ENCODE results near the gene PCDH11Y.
"Not testable (repeated sequence)": the region's sequence is repeated elsewhere in the genome, so short reads cannot be mapped to it uniquely, and the experiment has no call there.

Gene PCDH11Y

DNA sequence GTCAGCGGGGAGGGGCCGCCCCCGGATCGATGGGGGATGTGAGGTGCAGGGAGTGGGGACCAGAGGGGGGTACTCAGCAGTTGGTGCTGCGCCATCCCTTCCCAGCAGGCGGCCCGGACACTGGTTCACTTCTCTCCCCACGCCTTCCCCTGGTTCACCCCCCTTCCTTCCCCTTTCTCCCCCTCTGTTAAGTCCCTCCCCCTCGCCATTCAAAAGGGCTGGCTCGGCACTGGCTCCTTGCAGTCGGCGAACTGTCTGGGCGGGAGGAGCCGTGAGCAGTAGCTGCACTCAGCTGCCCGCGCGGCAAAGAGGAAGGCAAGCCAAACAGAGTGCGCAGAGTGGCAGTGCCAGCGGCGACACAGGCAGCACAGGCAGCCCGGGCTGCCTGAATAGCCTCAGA lies at the start of gene PCDH11Y:
TSS of gene PCDH11Y (plus strand) at position 240 of the 400 bp plus-strand sequence. CDS start 56,804 bp downstream, outside the sequence.
- peak; percentile 2 for DNase-seq

DNA sequence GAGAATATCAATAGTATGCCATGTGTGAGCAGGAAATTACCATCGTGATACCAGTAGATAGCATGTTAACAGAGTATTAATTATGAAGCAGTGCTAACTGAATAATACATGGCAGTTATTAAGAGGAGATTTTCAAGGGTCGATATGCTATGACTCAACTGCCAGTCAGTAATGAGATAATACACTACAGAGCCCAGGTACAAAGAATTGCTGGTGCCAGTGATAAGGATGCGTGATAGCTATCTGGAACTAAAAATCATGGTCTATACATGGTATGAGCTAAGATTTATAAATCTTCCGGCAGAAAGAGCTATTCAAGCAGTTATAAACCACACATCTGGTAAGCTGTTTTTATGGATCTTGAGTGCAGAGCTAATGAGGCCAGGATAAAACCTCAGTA lies 32.2 kb upstream of the PCDH11Y start:
- DNase-seq: not testable (repeated sequence)

- DNase-seq: not testable (repeated sequence)
Measured at GRCh38 chrY:4991743-4992400, 8.2 kb upstream of the PCDH11Y start.

DNA sequence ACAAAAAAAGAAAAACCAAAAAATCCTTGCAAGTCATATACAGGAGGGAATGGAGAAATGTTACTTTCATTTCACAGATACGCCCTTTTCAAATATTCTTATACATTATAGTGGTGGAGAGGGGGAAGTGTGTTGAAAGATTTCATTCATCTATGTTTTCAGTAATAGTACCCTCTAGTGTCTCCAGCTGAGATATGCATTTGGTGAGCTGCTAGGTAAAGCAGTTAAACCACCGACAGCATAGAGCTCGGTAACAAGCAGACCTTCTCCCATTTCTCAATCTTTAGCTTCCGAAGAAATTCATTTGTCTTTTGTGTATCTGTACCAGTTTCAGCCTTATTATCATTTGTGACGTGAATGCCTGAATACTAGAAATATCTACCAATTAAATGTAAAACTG lies 5.2 kb upstream of the PCDH11Y start:
- not testable (repeated sequence) for DNase-seq

- not testable (repeated sequence) for DNase-seq
Measured at GRCh38 chrY:5002476-5003184, 2.5 kb downstream of the PCDH11Y start.

GRCh38 chrY:5038972-5039523 lies 39.0 kb downstream of the PCDH11Y start:
- not testable (repeated sequence) for DNase-seq

GRCh38 chrY:5083017-5083416 lies 82.9 kb downstream of the PCDH11Y start:
- DNase-seq: not testable (repeated sequence)

DNA sequence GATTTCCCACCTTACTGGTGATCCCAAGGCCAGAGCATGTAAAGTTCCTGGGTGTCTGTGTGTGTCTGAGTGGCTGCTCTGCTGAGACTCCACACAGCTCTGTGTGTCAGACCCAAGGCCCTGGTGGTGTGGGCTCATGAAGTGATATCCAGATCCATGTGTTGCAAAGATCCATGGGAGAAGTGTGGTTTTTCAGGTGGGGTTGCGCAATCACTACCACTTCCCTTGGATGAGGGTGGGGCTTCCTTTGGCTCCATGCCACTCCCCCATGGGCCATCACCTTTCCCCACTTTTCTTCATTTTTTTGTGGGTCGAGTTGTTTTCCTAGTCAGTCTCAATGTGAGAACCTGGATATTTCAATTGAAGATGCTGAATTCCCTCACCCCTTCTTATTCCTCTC lies 182.9 kb downstream of the PCDH11Y start:
- not testable (repeated sequence) for DNase-seq

- not testable (repeated sequence) for DNase-seq
Measured at GRCh38 chrY:5215116-5215515, 215.0 kb downstream of the PCDH11Y start.

- DNase-seq: not testable (repeated sequence)
Measured at GRCh38 chrY:5324931-5325330, 324.8 kb downstream of the PCDH11Y start.

DNA sequence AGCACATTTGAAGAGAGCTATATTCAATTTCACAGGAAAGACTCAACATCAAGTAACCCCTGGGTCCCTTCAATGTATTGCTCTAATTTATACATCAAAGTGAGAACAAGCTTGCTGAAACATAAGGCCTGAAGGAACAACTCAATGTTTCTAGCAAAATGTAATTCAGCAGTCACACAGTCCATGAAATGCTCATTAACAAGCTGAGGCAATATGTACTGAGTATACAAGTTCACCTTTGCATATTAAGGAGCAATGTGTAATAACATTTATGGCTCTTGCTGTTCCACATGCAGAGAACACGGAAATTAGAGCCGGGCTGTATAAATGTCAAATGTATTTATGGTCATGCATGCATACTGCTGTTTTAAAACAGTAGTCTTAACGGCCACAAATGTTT lies 342.1 kb downstream of the PCDH11Y start:
- not testable (repeated sequence) for DNase-seq

GRCh38 chrY:5543705-5544104 lies 543.6 kb downstream of the PCDH11Y start:
- DNase-seq: not testable (repeated sequence)

GRCh38 chrY:5638589-5638988 lies 638.5 kb downstream of the PCDH11Y start:
- not testable (repeated sequence) for DNase-seq

DNA sequence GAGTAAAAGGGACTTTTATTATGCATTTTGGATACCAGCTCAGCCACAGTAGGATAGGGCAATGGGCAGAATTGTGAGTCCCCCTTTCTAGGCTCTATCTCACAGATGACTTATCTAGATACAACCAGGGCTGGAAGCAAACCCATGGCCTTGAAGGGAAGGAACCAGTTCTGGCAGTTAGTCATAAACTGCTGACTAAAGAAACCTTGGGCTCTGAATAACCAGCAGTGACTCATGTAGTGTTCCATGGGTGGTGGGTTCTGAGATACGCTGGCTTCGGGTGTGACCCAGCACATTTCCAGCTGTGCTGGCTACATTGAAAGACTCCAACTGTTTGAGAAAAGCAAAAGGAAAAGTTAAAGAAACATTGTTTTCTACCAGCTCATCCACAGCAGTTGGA lies 679.2 kb downstream of the PCDH11Y start:
- not testable (repeated sequence) for DNase-seq

DNA sequence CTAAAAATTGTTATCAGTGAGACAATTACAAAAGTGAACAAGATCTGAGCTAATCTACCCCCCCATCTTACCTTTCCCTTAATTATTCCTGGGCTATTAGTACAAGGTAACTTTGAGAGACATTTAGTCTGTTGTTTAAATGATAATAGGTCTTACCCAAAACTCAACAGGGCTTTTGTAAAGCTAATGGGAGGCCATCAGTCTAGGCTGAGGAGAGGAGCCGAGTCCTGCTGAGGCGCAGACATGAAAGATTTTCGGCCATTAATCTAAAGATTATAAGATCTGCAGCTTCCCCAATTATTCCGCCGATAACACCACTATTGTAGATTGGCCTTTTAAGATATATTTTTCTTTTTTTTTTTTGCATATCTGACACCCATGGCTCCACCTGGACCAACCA lies 708.6 kb downstream of the PCDH11Y start:
- not testable (repeated sequence) for DNase-seq

DNA sequence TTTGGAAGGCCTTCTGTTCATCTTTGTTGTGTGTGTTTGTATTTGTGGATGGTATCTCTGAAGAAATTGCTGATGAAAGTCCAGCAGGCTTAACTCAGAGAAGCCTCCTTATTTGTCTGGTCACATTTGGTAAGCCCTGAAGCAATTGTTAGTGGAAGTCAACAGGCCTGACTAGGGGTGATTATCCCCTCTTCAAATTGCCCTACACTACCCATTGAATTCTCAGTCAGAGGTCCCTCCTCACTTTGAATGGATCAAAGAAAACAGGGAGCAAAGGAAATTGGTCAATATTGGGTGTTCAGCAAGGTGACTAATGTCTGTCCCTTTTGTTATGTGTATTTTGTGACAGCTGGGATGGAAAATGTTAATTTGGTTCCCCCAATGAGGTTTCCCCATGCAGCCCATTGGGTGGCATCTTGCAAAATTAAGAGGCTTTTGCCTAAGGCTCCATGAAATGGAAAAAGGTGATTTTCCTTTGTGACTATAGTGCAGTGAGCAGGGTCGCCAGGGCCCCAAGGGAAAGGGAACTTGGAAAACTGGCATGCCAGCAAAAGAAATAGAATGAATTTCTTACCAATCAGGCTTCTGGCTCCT lies 709.8 kb downstream of the PCDH11Y start:
- DNase-seq: not testable (repeated sequence)

GRCh38 chrY:5761403-5761802 lies 761.3 kb downstream of the PCDH11Y start:
- DNase-seq: not testable (repeated sequence)

GRCh38 chrY:5776485-5776884 lies 776.4 kb downstream of the PCDH11Y start:
- DNase-seq: not testable (repeated sequence)
